WTC11 (cell line): ENCODE measurements around the gene CYTH3.

Experiments
- CREB1 ChIP-seq: sonication (generic); formaldehyde crosslinking; IDR thresholded peaks from 2 replicates; pipeline ENCODE4 v1.8.0; 2023; ENCODE audit warnings: mild to moderate bottlenecking, missing genetic modification reagents
- ELF4 ChIP-seq: sonication (generic); formaldehyde crosslinking; IDR thresholded peaks from 2 replicates; pipeline ENCODE4 v1.8.1; 2022; ENCODE audit warnings: low read depth, mild to moderate bottlenecking, moderate library complexity, missing genetic modification reagents
- ETV6 ChIP-seq: sonication (generic); formaldehyde crosslinking; IDR thresholded peaks from 2 replicates; pipeline ENCODE4 v1.8.1; 2022; ENCODE audit warnings: mild to moderate bottlenecking, missing genetic modification reagents
- RELA ChIP-seq: sonication (generic); formaldehyde crosslinking; IDR thresholded peaks from 2 replicates; pipeline ENCODE4 v1.8.1; 2022; ENCODE audit warnings: missing genetic modification reagents, mild to moderate bottlenecking, borderline replicate concordance
- TF ChIP-seq, protein P1 (sequence below): sonication (generic); formaldehyde crosslinking; IDR thresholded peaks from 2 replicates; pipeline ENCODE4 v1.8.0; 2022; ENCODE audit warnings: mild to moderate bottlenecking, missing genetic modification reagents
- TF ChIP-seq, protein P2 (sequence below): sonication (generic); formaldehyde crosslinking; IDR thresholded peaks from 2 replicates; pipeline ENCODE4 v1.8.0; 2022; ENCODE audit warnings: mild to moderate bottlenecking, missing genetic modification reagents
- TF ChIP-seq, protein P3 (sequence below): fragments of 250-450 bp; sonication (Bioruptor Pico); IDR thresholded peaks from 2 replicates; pipeline ENCODE4 v2.1.2; 2022; ENCODE audit warnings: mild to moderate bottlenecking, moderate library complexity
- TF ChIP-seq, protein P4 (sequence below): fragments of 200-600 bp; IDR thresholded peaks from 2 replicates; pipeline ENCODE4 v1.8.0; 2022; ENCODE audit warnings: antibody characterized with exemption

DNA sequence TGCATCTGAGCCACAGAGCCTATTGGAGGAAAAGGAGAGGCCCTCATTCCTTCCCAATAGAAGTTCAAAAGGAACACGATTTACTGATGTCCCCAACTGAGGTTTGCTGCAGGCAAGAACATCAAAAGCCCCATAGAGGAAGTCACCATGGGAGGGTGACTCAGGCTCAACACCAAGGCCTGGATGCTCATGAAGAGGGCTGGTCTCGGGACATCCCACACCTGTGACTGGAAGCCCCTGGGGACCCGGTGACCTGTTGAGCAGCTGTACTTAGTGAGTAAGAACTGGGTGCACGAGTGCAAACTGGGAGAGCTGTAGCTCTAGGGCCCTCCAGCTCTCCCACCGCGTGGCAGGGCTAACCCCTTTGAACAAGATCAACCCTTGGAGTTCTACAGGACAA lies 38.0 kb downstream of the CYTH3 start:
- TF ChIP-seq, protein P1, sequence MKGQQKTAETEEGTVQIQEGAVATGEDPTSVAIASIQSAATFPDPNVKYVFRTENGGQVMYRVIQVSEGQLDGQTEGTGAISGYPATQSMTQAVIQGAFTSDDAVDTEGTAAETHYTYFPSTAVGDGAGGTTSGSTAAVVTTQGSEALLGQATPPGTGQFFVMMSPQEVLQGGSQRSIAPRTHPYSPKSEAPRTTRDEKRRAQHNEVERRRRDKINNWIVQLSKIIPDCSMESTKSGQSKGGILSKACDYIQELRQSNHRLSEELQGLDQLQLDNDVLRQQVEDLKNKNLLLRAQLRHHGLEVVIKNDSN, result no peak
- TF ChIP-seq CREB1 (CRISPR knock-in tag) (no peak), RELA (no peak), ETV6 (CRISPR knock-in tag) (no peak), ELF4 (CRISPR knock-in tag) (no peak)
- TF ChIP-seq, protein P2, sequence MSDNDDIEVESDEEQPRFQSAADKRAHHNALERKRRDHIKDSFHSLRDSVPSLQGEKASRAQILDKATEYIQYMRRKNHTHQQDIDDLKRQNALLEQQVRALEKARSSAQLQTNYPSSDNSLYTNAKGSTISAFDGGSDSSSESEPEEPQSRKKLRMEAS (CRISPR knock-in tag), result no peak
- TF ChIP-seq, protein P3, sequence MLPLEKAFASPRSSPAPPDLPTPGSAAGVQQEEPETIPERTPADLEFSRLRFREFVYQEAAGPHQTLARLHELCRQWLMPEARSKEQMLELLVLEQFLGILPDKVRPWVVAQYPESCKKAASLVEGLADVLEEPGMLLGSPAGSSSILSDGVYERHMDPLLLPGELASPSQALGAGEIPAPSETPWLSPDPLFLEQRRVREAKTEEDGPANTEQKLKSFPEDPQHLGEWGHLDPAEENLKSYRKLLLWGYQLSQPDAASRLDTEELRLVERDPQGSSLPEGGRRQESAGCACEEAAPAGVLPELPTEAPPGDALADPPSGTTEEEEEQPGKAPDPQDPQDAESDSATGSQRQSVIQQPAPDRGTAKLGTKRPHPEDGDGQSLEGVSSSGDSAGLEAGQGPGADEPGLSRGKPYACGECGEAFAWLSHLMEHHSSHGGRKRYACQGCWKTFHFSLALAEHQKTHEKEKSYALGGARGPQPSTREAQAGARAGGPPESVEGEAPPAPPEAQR (CRISPR knock-in tag), result no peak
- TF ChIP-seq, protein P4, sequence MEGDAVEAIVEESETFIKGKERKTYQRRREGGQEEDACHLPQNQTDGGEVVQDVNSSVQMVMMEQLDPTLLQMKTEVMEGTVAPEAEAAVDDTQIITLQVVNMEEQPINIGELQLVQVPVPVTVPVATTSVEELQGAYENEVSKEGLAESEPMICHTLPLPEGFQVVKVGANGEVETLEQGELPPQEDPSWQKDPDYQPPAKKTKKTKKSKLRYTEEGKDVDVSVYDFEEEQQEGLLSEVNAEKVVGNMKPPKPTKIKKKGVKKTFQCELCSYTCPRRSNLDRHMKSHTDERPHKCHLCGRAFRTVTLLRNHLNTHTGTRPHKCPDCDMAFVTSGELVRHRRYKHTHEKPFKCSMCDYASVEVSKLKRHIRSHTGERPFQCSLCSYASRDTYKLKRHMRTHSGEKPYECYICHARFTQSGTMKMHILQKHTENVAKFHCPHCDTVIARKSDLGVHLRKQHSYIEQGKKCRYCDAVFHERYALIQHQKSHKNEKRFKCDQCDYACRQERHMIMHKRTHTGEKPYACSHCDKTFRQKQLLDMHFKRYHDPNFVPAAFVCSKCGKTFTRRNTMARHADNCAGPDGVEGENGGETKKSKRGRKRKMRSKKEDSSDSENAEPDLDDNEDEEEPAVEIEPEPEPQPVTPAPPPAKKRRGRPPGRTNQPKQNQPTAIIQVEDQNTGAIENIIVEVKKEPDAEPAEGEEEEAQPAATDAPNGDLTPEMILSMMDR, result no peak
